SK-N-SH (cell line): Measurements from ENCODE around the gene NUP210L.

Experiments used
- CTCF ChIP-seq: fragments of 200-600 bp; sonication (generic); IDR thresholded peaks from 2 replicates; pipeline ENCODE4 v1.6.1; 2017; ENCODE audit warnings: antibody characterized with exemption, mild to moderate bottlenecking, moderate library complexity
- EP300 ChIP-seq, 2 experiments: IDR thresholded peaks; 2 replicates each; pipeline versions ENCODE4 v1.4.0 to v1.6.1; 2012; ENCODE audit warnings: borderline replicate concordance in 1 of 2, low read depth in 1 of 2, low read length in 1 of 2
- FOXM1 ChIP-seq: IDR thresholded peaks from 2 replicates; pipeline ENCODE4 v1.4.0; 2012; ENCODE audit warnings: low read depth, mild to moderate bottlenecking
- JUND ChIP-seq: IDR thresholded peaks from 2 replicates; pipeline ENCODE4 v1.4.0; 2012
- MXI1 ChIP-seq: IDR thresholded peaks from 2 replicates; pipeline ENCODE4 v1.6.1; 2012; ENCODE audit warnings: mild to moderate bottlenecking, low read depth, low read length, improper control_type of control experiment
- RAD21 ChIP-seq: IDR thresholded peaks from 2 replicates; pipeline ENCODE4 v1.6.1; 2012; ENCODE audit warnings: mild to moderate bottlenecking, low read length

DNA sequence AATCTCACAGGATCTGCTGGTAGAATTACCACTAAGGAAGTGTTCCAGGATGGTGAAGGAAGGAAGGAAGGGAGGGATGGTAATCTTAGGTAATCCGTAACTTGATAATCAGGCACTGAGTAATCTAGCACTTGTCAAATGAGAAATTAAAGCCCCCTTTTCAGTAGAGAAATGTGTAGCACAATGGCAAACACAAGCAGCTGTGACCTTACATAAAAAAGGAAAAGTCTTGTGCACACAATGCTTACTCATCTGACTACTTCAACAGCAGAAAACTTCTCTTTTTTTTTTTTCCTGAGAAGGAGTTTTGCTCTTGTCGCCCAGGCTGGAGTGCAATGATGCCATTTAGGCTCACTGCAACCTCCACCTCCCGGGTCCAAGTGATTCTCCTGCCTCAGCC is 6.1 kb downstream of the NUP210L start:
- TF ChIP-seq MXI1: no peak
- no peak for TF ChIP-seq EP300 (IDR thresholded peaks at IDR 0.05; ENCODE audit: borderline replicate concordance in 1 of 2, low read depth in 1 of 2, low read length in 1 of 2)
- no peak for TF ChIP-seq CTCF
- no peak for TF ChIP-seq FOXM1
- TF ChIP-seq JUND: no peak
- TF ChIP-seq RAD21: no peak
